Liver (tissue), 3 donors: ENCODE measurements around the gene TMPRSS2.

Experiments used
- CTCF ChIP-seq: fragments of 150-350 bp; IDR thresholded peaks from 2 replicates; pipeline ENCODE4 v1.5.1; 2017; ENCODE audit warnings: improper control_type of control experiment, low read depth, low read length; ENCODE audit not compliant: missing input control
- HNF4A ChIP-seq, 2 donors: conservative IDR thresholded peaks; 2 replicates each; pipeline ENCODE4 v1.6.1; 2016; ENCODE audit warnings: antibody characterized with exemption in 2 of 2, mild to moderate bottlenecking in 2 of 2
- RAD21 ChIP-seq, 2 donors: IDR thresholded peaks; 2 replicates each; pipeline ENCODE4 v1.6.1; 2016; ENCODE audit warnings: antibody characterized with exemption in 2 of 2, mild to moderate bottlenecking in 2 of 2
- REST ChIP-seq: IDR thresholded peaks from 2 replicates; pipeline ENCODE4 v1.6.1; 2016; ENCODE audit warnings: antibody characterized with exemption, mild to moderate bottlenecking
- SP1 ChIP-seq: IDR thresholded peaks from 2 replicates; pipeline ENCODE4 v1.6.1; 2018; ENCODE audit warnings: antibody characterized with exemption, mild to moderate bottlenecking
- TAF1 ChIP-seq: conservative IDR thresholded peaks from 2 replicates; pipeline ENCODE4 v1.6.1; 2016; ENCODE audit warnings: antibody characterized with exemption, mild to moderate bottlenecking
- donor health status: healthy.
- donor health status: healthy.

- TF ChIP-seq CTCF (no peak), HNF4A (conservative IDR thresholded peaks at IDR 0.05) (peak in 1 of 2 donors; percentile 52), TAF1 (no peak), RAD21 (IDR thresholded peaks at IDR 0.05) (peak in 1 of 2 donors; percentile 16), REST (no peak), SP1 (no peak)
Measured at GRCh38 chr21:41526478-41527087, 18.6 kb upstream of the TMPRSS2 start.
